ENCODE data around the gene TNFAIP1. TPM values are rescaled to one million over a fixed set of nuclear protein-coding genes. Genes with fewer than 3 reads are reported as not detected.

TNFAIP1 gene
- total and polyA plus RNA-seq, 4 donors = 17.7 to 59.6 (median 35.9) TPM

DNA sequence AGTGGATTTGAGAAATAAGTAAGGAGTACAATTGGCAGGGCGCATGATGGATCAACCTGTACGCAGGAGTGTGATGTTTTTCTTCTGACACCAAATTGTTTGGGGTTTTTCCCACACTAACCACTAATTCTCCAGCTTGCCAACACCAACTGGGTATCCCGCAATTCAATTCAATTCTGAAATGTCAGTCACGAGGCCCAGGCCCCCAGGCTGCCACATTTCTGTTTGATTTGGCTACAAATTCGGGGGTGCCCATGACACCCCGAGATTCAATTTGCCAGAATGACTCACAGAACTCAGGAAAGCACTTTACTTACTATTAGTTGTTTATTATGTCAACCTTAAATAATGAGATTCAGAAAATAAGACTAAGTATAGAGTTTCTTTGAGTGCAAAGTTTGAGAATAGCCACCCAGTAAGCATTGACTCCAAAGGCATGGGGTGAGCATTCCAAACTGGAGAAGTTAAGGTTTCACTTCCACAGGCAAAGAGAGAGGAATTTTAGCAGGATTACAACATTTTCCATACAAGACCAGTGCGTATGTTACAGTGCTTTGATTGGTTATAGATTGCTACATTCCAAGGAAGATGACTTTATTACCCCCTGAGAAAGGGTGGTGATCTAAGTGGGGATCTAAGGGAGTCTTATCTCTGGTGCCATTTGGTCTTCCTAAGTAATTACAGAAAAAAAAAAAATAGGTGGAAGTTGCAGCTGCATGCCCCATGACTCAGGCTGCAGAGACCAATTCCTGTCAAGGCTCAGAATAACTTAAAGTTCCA lies 59.0 kb downstream of the TNFAIP1 start:
- H3K27ac ChIP-seq (ENCODE audit: low read depth in 1 of 2, low read length in 1 of 2) = no peak overlapping the region
- no peak for ATAC-seq (ENCODE audit: insufficient read depth, low FRiP score)
- 84 to 90% methylated on average over 7 of the region's 7 CpGs for WGBS, 2 donors
- TF ChIP-seq, protein P1, sequence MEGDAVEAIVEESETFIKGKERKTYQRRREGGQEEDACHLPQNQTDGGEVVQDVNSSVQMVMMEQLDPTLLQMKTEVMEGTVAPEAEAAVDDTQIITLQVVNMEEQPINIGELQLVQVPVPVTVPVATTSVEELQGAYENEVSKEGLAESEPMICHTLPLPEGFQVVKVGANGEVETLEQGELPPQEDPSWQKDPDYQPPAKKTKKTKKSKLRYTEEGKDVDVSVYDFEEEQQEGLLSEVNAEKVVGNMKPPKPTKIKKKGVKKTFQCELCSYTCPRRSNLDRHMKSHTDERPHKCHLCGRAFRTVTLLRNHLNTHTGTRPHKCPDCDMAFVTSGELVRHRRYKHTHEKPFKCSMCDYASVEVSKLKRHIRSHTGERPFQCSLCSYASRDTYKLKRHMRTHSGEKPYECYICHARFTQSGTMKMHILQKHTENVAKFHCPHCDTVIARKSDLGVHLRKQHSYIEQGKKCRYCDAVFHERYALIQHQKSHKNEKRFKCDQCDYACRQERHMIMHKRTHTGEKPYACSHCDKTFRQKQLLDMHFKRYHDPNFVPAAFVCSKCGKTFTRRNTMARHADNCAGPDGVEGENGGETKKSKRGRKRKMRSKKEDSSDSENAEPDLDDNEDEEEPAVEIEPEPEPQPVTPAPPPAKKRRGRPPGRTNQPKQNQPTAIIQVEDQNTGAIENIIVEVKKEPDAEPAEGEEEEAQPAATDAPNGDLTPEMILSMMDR (IDR thresholded peaks at IDR 0.05; ENCODE audit: control extremely low read depth, extremely low read depth) = no peak
- no peak overlapping the region for H3K9ac ChIP-seq (ENCODE audit: insufficient read depth in 1 of 2, low read length in 2 of 2)
- H3K36me3 ChIP-seq (ENCODE audit: control insufficient read depth in 4 of 4, insufficient read depth in 4 of 4, low read length in 4 of 4) = peaks cover 0 to 35% (median 9%) of the 10 kb centered on the region in 4 donors
- H3K4me3 ChIP-seq = no peak overlapping the region
- no peak for DNase-seq
- no peaks in the 10 kb centered on the region for H3K9me3 ChIP-seq (ENCODE audit: control insufficient read depth in 4 of 4, insufficient read depth in 3 of 4, low read length in 3 of 4)
- H3K4me1 ChIP-seq (ENCODE audit: control insufficient read depth in 5 of 5, insufficient read depth in 5 of 5, low read length in 5 of 5) = no peaks in the 10 kb centered on the region
- no peaks in the 10 kb centered on the region for H3K27me3 ChIP-seq (ENCODE audit: control insufficient read depth in 3 of 3, insufficient read depth in 3 of 3, low read length in 2 of 3)

DNA sequence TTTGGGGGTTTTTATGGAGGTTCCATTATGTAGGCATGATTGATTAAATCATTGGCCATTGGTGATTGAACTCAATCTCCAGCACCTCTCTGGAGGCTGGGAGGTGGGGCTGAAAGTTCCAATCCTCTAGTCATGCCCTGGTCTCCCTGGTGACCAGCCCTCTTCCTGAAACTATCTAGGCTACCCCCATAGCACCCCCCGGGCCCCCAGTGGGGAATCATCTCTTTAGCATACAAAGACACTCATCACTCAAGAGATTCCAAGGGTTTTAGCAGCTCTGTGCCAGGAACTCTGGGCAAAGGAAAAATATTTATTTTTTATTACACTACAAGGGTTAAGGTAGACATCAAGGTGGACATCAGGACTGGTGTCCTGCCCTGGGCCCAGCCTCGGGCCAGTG lies 59.9 kb downstream of the TNFAIP1 start:
- Histone ChIP-seq H3K9me3 (ENCODE audit: control insufficient read depth in 4 of 4, insufficient read depth in 3 of 4, low read length in 3 of 4) (no peaks in the 10 kb centered on the region), H3K9ac (ENCODE audit: insufficient read depth in 1 of 2, low read length in 2 of 2) (no peak overlapping the region), H3K27ac (ENCODE audit: low read depth in 1 of 2, low read length in 1 of 2) (no peak overlapping the region), H3K4me3 (no peak overlapping the region), H3K27me3 (ENCODE audit: control insufficient read depth in 3 of 3, insufficient read depth in 3 of 3, low read length in 2 of 3) (no peaks in the 10 kb centered on the region), H3K4me1 (ENCODE audit: control insufficient read depth in 5 of 5, insufficient read depth in 5 of 5, low read length in 5 of 5) (no peaks in the 10 kb centered on the region), H3K36me3 (ENCODE audit: control insufficient read depth in 4 of 4, insufficient read depth in 4 of 4, low read length in 4 of 4) (peaks cover 0 to 32% (median 5%) of the 10 kb centered on the region in 4 donors)
- DNase-seq (no peak), ATAC-seq (ENCODE audit: insufficient read depth, low FRiP score) (no peak)
- 62 to 82% methylated on average over 2 of the region's 2 CpGs for WGBS, 2 donors
- TF ChIP-seq, protein P1 (IDR thresholded peaks at IDR 0.05; ENCODE audit: control extremely low read depth, extremely low read depth) = no peak

DNA sequence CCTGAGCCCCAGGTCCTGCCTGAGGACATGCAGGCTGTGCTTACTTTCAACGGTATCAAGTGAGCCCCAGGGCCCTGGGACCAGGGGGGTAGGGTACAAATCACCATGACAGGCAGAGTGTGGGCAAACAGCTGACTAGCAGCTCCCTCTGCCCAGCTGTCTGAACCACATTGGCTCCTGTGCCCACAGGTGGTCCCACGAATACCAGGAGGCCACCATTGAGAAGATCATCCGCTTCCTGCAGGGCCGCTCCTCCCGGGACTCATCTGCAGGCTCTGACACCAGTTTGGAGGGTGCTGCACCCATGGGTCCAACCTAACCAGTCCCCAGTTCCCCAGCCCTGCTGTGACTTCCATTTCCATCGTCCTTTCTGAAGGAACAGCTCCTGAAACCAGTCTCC lies 60.4 kb downstream of the TNFAIP1 start:
- Histone ChIP-seq H3K4me3 (no peak overlapping the region), H3K9ac (ENCODE audit: insufficient read depth in 1 of 2, low read length in 2 of 2) (no peak overlapping the region), H3K36me3 (ENCODE audit: control insufficient read depth in 4 of 4, insufficient read depth in 4 of 4, low read length in 4 of 4) (peaks cover 0 to 32% (median 3%) of the 10 kb centered on the region in 4 donors), H3K9me3 (ENCODE audit: control insufficient read depth in 4 of 4, insufficient read depth in 3 of 4, low read length in 3 of 4) (no peaks in the 10 kb centered on the region), H3K27ac (ENCODE audit: low read depth in 1 of 2, low read length in 1 of 2) (no peak overlapping the region), H3K27me3 (ENCODE audit: control insufficient read depth in 3 of 3, insufficient read depth in 3 of 3, low read length in 2 of 3) (no peaks in the 10 kb centered on the region), H3K4me1 (ENCODE audit: control insufficient read depth in 5 of 5, insufficient read depth in 5 of 5, low read length in 5 of 5) (no peaks in the 10 kb centered on the region)
- 89 to 95% methylated on average over 6 of the region's 6 CpGs for WGBS, 2 donors
- ATAC-seq (ENCODE audit: insufficient read depth, low FRiP score) (no peak), DNase-seq (no peak)
- TF ChIP-seq, protein P1 (IDR thresholded peaks at IDR 0.05; ENCODE audit: control extremely low read depth, extremely low read depth) = no peak

Other genes starting within 250 kb of the TNFAIP1 start
- gene TMEM97, start 16.6 kb upstream of the TNFAIP1 start, total RNA-seq = 10 to 100 TPM; 23.5 to 62.6 TPM
- gene TMEM97, start 16.6 kb upstream of the TNFAIP1 start, polyA plus RNA-seq = 10 to 100 TPM; 35.3 to 42.2 TPM
- 10 to 100 TPM; 29.5 to 36.0 TPM for gene IFT20, start 289 bp upstream of the TNFAIP1 start, total RNA-seq
- 10 to 100 TPM; 35.6 to 74.1 TPM for gene IFT20, start 289 bp upstream of the TNFAIP1 start, polyA plus RNA-seq
- 10 to 100 TPM; 38.7 to 82.6 TPM for gene POLDIP2, start 21.8 kb downstream of the TNFAIP1 start, total RNA-seq
- gene POLDIP2, start 21.8 kb downstream of the TNFAIP1 start, polyA plus RNA-seq = 10 to 100 TPM; 43.6 to 80.9 TPM
- not detected for gene SEBOX, start 29.4 kb downstream of the TNFAIP1 start, total RNA-seq
- gene SEBOX, start 29.4 kb downstream of the TNFAIP1 start, polyA plus RNA-seq = not detected
- 1 to 10 TPM in 1 of 2 donors, under 1 TPM in 1; 0.40 to 2.5 TPM for gene VTN, start 34.5 kb downstream of the TNFAIP1 start, total RNA-seq
- gene VTN, start 34.5 kb downstream of the TNFAIP1 start, polyA plus RNA-seq = 1 to 10 TPM; 1.3 to 1.9 TPM
- gene SARM1, start 35.9 kb downstream of the TNFAIP1 start, total RNA-seq = 10 to 100 TPM in 1 of 2 donors, 1 to 10 TPM in 1; 9.3 to 24.6 TPM
- gene SARM1, start 35.9 kb downstream of the TNFAIP1 start, polyA plus RNA-seq = 10 to 100 TPM in 1 of 2 donors, 1 to 10 TPM in 1; 9.6 to 10.1 TPM
- 10 to 100 TPM in 1 of 2 donors, 1 to 10 TPM in 1; 4.6 to 23.8 TPM for gene SLC46A1, start 70.5 kb downstream of the TNFAIP1 start, total RNA-seq
- gene SLC46A1, start 70.5 kb downstream of the TNFAIP1 start, polyA plus RNA-seq = 10 to 100 TPM in 1 of 2 donors, 1 to 10 TPM in 1; 8.6 to 10.2 TPM
- gene SLC13A2, start 137.9 kb downstream of the TNFAIP1 start, total RNA-seq = under 1 TPM in 1 of 2 donors, not detected in 1; 0.15 TPM
- gene SLC13A2, start 137.9 kb downstream of the TNFAIP1 start, polyA plus RNA-seq = under 1 TPM; 0.02 to 0.06 TPM
- gene FOXN1, start 170.6 kb downstream of the TNFAIP1 start, total RNA-seq = under 1 TPM in 1 of 2 donors, not detected in 1; 0.25 TPM
- under 1 TPM; 0.13 to 0.18 TPM for gene FOXN1, start 170.6 kb downstream of the TNFAIP1 start, polyA plus RNA-seq
- gene UNC119, start 216.9 kb downstream of the TNFAIP1 start, total RNA-seq = 10 to 100 TPM; 29.2 to 34.2 TPM
- gene UNC119, start 216.9 kb downstream of the TNFAIP1 start, polyA plus RNA-seq = 10 to 100 TPM; 19.0 to 40.0 TPM
- 10 to 100 TPM; 43.2 to 71.3 TPM for gene PIGS, start 235.8 kb downstream of the TNFAIP1 start, total RNA-seq
- gene PIGS, start 235.8 kb downstream of the TNFAIP1 start, polyA plus RNA-seq = 10 to 100 TPM in 1 of 2 donors, 1 to 10 TPM in 1; 10.0 to 71.9 TPM
- gene ALDOC, start 241.1 kb downstream of the TNFAIP1 start, total RNA-seq = 10 to 100 TPM; 21.0 to 40.3 TPM
- gene ALDOC, start 241.1 kb downstream of the TNFAIP1 start, polyA plus RNA-seq = 10 to 100 TPM; 15.5 to 52.5 TPM

Measured in lung (tissue), 12 donors.